Stomach (tissue), 9 donors: ENCODE measurements around the gene ILF2. TPM values are rescaled to one million over a fixed set of nuclear protein-coding genes. Genes with fewer than 3 reads are reported as not detected.

Experiments
- DNase-seq, 2 donors: peaks; one replicate each; pipeline versions ENCODE4 v3.0.0 to v3.0.0-alpha.2; 2013 to 2019
- H3K27ac ChIP-seq, 5 donors: fragments of 200-600 bp in 4 of 5; sonication (generic) in 4 of 5; one replicate each; pipeline ENCODE4 v1.5.1; 2013 to 2019; ENCODE audit warnings: mild to moderate bottlenecking in 1 of 5, moderate library complexity in 1 of 5
- H3K27me3 ChIP-seq, 3 donors: fragments of 200-600 bp; sonication (generic); one replicate each; pipeline ENCODE4 v1.5.1; 2017 to 2019; ENCODE audit warnings: mixed run types in 1 of 3
- H3K36me3 ChIP-seq, 4 donors: fragments of 200-600 bp; sonication (generic); 1 replicate in 3 of 4; 2 replicates in 1 of 4; pipeline ENCODE4 v1.5.1; 2016 to 2019
- H3K4me1 ChIP-seq, 4 donors: fragments of 200-600 bp; sonication (generic); one replicate each; pipeline ENCODE4 v1.5.1; 2016 to 2019
- H3K4me3 ChIP-seq, 4 donors: fragments of 200-600 bp; sonication (generic) in 3 of 4; one replicate each; pipeline ENCODE4 v1.5.1; 2016 to 2019; ENCODE audit warnings: mild to moderate bottlenecking in 1 of 4
- H3K9me3 ChIP-seq, 4 donors: fragments of 200-600 bp; sonication (generic); one replicate each; pipeline ENCODE4 v1.5.1; 2016 to 2019
- EP300 ChIP-seq: sonication (generic); formaldehyde crosslinking; IDR thresholded peaks from one replicate; pipeline ENCODE4 v1.6.1; 2017; ENCODE audit warnings: antibody characterized with exemption
- POLR2A ChIP-seq, 4 donors: fragments of 450-650 bp; IDR thresholded peaks; one replicate each; pipeline ENCODE4 v1.6.1; 2016; ENCODE audit warnings: antibody characterized with exemption in 4 of 4, control low read depth in 2 of 4, mild to moderate bottlenecking in 1 of 4, moderate library complexity in 1 of 4
- POLR2AphosphoS5 ChIP-seq, 3 donors: sonication (generic); formaldehyde crosslinking; IDR thresholded peaks; one replicate each; pipeline ENCODE4 v1.6.1; 2016; ENCODE audit warnings: antibody characterized with exemption in 3 of 3
- WGBS, 5 donors: extraction: QIAGEN DNeasy Blood & Tissue Kit in 3 of 5; methylation state at CpG; one replicate each; pipeline versions ENCODE4 v1.1.5 to v1.1.7; 2013 to 2018; 5-methylcytosine and 5-hydroxymethylcytosine counted together
- intact Hi-C: fragments of 100-400 bp; cut with DNase I; formaldehyde crosslinking; loops from one replicate; pipeline ENCODE4 v1.15.1; 2023; ENCODE audit warnings: low total_unique reads
- polyA plus RNA-seq, 3 donors: library from polyadenylated mRNA; stranded (reverse); fragments of 200-250 nt; gene quantifications; one replicate each; pipeline ENCODE4 v1.2.3, GENCODE V29; 2013
- total RNA-seq, 5 donors: library from RNA; depleted of rRNA; stranded (reverse); fragments of >200 nt; gene quantifications; one replicate each; pipeline versions ENCODE4 v1.1.0 to v1.2.3, GENCODE V29; 2014 to 2016
- TF ChIP-seq, protein P1 (sequence below), 7 experiments: fragments of 450-650 bp in 4 of 7; fragments of 200-600 bp in 3 of 7; sonication (generic) in 3 of 7; IDR thresholded peaks; one replicate each; pipeline ENCODE4 v1.5.1; 2016 to 2019; ENCODE audit warnings: antibody characterized with exemption in 7 of 7, control low read depth in 2 of 7, mild to moderate bottlenecking in 1 of 7
- donor health status: healthy with polysubstance abuse.
- donor health status: Bipolar disorder and iron deficiency.
- donor health status: healthy.

Gene ILF2
- total and polyA plus RNA-seq, 8 donors, result 17.1 to 138 (median 72.1) TPM

DNA sequence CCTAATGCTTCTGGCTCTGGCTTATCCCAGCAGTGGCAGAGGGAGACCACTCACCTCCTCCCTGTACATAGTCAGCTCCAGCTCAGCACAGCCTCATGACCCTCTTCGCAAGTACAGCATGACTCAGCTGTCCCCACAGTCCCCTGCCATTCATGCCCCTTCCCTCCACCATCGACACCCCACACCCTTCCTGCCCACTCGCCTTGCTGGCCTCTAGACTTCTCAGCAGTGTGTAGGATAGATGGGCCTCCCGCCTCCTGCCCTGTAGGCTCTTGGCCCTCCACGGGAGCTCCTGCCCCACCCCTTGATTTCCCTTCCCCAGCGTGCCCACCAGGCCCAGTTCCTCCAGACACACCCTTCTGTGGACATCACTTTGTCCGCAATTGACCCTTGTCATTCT is 17.5 kb upstream of the ILF2 start:
- no peaks in the 10 kb centered on the region for H3K9me3 ChIP-seq
- no peak overlapping the region for H3K27ac ChIP-seq
- peaks cover 0 to 6% (median 0%) of the 10 kb centered on the region in 4 donors for H3K4me1 ChIP-seq
- no peak for DNase-seq
- H3K4me3 ChIP-seq, result no peak overlapping the region
- intact Hi-C loops, result no loop called here
- WGBS, 5 donors, result 76 to 90% (median 85%) methylated on average over 7 of the region's 7 CpGs
- TF ChIP-seq EP300 (no peak), POLR2A (IDR thresholded peaks at IDR 0.05) (no peak), POLR2AphosphoS5 (IDR thresholded peaks at IDR 0.05) (no peak)
- TF ChIP-seq, protein P1, sequence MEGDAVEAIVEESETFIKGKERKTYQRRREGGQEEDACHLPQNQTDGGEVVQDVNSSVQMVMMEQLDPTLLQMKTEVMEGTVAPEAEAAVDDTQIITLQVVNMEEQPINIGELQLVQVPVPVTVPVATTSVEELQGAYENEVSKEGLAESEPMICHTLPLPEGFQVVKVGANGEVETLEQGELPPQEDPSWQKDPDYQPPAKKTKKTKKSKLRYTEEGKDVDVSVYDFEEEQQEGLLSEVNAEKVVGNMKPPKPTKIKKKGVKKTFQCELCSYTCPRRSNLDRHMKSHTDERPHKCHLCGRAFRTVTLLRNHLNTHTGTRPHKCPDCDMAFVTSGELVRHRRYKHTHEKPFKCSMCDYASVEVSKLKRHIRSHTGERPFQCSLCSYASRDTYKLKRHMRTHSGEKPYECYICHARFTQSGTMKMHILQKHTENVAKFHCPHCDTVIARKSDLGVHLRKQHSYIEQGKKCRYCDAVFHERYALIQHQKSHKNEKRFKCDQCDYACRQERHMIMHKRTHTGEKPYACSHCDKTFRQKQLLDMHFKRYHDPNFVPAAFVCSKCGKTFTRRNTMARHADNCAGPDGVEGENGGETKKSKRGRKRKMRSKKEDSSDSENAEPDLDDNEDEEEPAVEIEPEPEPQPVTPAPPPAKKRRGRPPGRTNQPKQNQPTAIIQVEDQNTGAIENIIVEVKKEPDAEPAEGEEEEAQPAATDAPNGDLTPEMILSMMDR (IDR thresholded peaks at IDR 0.05), result no peak
- H3K36me3 ChIP-seq, result peaks cover 0 to 58% (median 10%) of the 10 kb centered on the region in 4 donors
- no peaks in the 10 kb centered on the region for H3K27me3 ChIP-seq

DNA sequence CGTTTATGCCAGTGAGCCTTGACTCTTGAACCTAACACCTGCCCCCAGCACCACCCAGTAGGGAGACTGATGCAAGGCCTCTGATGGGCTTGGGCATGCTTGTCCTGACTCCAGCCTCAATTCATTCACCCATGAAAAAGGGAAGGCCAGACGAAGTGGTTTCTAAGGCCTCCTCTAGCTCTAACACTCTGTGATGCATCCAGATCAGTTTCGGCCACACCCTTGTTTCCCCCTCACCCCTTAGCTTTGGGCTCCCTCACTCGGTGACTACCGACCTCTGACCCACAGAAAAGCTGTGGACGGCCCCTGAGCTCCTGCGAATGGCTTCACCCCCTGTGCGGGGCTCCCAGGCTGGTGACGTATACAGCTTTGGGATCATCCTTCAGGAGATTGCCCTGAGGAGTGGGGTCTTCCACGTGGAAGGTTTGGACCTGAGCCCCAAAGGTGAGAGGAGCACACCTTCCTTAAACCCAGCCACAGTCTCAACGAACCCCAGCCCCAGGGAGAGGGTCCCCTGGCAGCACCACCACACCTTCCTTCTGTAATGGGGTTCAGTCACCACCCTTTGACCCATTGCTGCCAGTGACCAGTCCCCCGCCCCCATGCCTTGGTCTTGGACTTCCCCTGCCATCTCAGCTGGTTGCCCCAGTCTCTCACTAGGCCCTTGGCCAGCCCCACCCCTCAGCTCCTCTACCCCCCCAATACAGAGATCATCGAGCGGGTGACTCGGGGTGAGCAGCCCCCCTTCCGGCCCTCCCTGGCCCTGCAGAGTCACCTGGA is 16.7 kb upstream of the ILF2 start:
- TF ChIP-seq POLR2AphosphoS5 (IDR thresholded peaks at IDR 0.05), result no peak
- peaks cover 0 to 6% (median 0%) of the 10 kb centered on the region in 4 donors for H3K4me1 ChIP-seq
- no peaks in the 10 kb centered on the region for H3K9me3 ChIP-seq
- intact Hi-C loops, result no loop called here
- peaks cover 0 to 64% (median 13%) of the 10 kb centered on the region in 4 donors for H3K36me3 ChIP-seq
- no peak for DNase-seq
- WGBS, 5 donors, result 76 to 85% (median 83%) methylated on average over 15 to 16 of the region's 16 CpGs
- no peaks in the 10 kb centered on the region for H3K27me3 ChIP-seq
- H3K4me3 ChIP-seq, result no peak overlapping the region
- H3K27ac ChIP-seq, result no peak overlapping the region

DNA sequence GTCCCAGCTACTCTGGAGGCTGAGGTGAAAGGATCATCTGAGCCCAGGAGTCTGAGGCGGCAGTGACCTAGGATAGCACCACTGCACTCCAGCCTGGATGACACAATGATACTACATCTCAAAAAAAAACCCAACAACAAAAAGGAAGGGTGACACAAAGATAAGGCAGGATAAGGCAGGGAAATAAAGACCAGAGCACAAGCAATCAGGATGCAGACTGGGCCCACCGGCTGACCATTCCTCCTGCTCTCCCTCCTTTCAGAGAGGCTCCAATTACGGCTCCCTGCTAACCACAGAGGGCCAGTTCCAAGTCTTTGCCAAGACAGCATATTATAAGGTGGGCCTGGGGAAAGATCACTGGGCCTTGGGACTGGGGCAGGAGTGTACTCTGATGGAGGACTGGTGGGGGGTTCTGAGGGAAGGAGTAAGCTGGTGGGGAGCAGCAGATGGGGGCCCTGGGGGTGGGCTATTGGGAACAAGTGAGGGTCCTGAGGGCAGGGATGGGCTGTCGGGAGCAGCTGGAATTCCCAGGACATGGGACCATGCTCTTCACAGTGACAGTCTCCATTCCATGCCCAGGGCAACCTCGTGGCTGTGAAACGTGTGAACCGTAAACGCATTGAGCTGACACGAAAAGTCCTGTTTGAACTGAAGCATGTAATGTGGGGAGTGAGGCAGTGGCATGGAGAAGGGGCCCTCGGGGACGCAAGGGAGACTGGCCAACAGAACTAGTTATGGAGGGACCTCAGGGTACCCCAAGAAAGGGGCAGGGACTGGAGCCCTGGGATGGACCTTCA is 14.9 kb upstream of the ILF2 start:
- intact Hi-C loops, result no loop called here
- no peak overlapping the region for H3K4me3 ChIP-seq
- peaks cover 0 to 76% (median 13%) of the 10 kb centered on the region in 4 donors for H3K36me3 ChIP-seq
- H3K4me1 ChIP-seq, result peaks cover 0 to 7% (median 0%) of the 10 kb centered on the region in 4 donors
- H3K9me3 ChIP-seq, result no peaks in the 10 kb centered on the region
- H3K27me3 ChIP-seq, result peaks cover 0 to 11% (median 7%) of the 10 kb centered on the region in 3 donors
- TF ChIP-seq, protein P1 (IDR thresholded peaks at IDR 0.05), result no peak
- no peak for TF ChIP-seq POLR2AphosphoS5 (IDR thresholded peaks at IDR 0.05)
- no peak for TF ChIP-seq POLR2A (IDR thresholded peaks at IDR 0.05)
- TF ChIP-seq EP300, result no peak
- WGBS, 5 donors, result 78 to 87% (median 83%) methylated on average over 11 of the region's 11 CpGs
- no peak overlapping the region for H3K27ac ChIP-seq
- no peak for DNase-seq

DNA sequence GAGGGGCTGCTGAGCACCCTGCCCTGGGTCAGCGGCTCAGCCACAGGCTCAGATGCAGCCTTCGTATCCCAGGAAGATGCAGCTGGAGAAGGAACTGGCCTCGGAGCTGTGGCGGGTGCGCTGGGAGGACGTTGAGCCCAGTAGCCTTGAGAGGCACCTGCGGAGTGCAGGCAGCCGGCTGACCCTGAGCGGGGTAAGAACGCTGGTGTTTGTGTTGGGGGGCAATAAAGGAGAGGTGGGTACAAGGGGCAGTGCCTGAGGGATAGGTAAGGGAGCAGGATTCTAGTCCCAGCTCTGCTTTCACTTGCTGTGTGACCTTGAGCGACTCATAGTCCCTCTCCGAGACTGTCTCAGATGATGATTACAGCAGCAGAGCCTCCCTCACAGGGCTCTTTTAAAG is 14.1 kb upstream of the ILF2 start:
- peaks cover 0 to 70% (median 13%) of the 10 kb centered on the region in 4 donors for H3K36me3 ChIP-seq
- no peaks in the 10 kb centered on the region for H3K9me3 ChIP-seq
- intact Hi-C loops, result loop anchor here (5.0 kb wide), 1 partner anchor 62 kb away; no protein-coding TSS in a partner anchor
- H3K27ac ChIP-seq, result no peak overlapping the region
- 81 to 95% (median 87%) methylated on average over 3 to 12 of the region's 12 CpGs for WGBS, 5 donors
- DNase-seq, result no peak
- H3K4me1 ChIP-seq, result peaks cover under 1 to 15% (median 2%) of the 10 kb centered on the region in 4 donors
- H3K27me3 ChIP-seq, result peaks cover 0 to 19% (median 13%) of the 10 kb centered on the region in 3 donors
- TF ChIP-seq POLR2AphosphoS5 (IDR thresholded peaks at IDR 0.05) (no peak), POLR2A (IDR thresholded peaks at IDR 0.05) (no peak), EP300 (no peak)
- TF ChIP-seq, protein P1 (IDR thresholded peaks at IDR 0.05), result no peak
- no peak overlapping the region for H3K4me3 ChIP-seq
